NCI-H1694 (cell line): Measurements from ENCODE around the gene ROR2.

Experiments
- DNase-seq: peaks from one replicate; lab custom pipeline; 2025; lab: John Stamatoyannopoulos, UW

ROR2 gene

DNA sequence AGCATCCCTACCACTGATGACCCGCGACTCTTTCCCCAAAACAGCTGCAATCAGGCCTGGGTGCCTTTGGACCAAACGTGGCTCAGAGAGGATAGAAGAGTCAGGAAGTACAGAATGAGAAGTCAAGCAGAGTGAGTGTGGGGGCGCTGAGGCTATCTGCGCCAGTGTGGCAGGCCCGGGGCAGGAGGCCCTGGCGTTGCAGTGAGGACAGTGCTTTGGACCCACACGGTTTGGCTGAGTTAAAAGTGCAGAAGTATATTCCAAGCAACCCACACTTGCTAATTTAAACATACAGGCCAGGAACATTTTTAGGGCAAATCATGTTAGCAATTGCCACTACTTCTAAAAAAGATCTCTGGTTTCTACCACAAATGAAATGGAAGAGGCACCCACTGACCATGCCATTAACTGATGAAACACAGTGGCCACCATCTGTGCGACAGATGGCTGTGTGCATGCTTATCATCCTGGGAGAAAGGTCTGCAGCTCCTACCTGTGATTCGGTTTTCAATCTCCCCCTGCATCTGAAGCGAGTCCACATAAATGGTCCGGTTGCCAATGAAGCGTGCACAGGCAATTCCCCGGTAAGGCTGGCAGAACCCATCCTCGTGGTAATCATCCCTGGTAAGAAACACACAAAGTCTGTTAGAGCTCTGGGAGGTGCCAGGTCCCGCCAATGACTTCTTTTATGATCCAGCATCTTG lies 213.0 kb downstream of the ROR2 start:
- no peak for DNase-seq

DNA sequence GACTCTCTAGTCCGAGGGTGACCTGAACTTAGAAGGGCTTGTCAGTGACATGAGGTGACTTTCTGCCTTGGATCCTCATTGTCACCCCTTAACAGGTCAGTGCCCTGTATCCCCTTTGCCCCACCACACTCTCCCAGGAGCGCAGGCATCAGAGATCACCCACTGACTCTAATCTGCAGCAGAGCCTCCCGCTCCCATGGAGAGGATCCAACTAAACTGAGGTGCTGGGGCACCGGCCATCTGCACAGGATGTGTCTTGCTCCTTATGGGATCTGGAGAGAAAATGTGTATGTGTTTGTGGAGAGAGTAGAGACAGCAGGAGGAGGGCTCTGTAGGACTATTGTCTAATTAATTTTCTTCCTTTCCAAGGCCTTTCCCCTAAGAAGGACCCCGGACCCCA lies 213.7 kb downstream of the ROR2 start:
- DNase-seq, result no peak

DNA sequence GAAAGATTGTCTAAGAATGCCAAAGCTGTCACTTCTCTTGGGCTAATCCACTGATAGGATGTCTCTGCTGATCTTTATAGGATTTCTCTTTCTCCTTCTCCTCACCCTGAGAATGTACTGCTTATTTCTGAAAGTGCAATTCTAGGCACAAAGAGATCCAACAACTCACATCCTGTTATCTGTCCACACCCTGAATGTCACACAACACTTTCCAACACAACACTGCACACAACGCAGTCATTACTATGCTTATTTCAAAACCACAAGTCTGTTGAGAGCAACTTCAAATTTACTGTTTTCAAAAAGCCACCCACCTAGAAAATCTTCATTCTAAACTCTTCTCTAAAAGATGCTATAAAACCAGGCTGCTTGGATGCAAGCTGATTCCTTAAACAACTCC lies 215.0 kb downstream of the ROR2 start:
- DNase-seq, result no peak

DNA sequence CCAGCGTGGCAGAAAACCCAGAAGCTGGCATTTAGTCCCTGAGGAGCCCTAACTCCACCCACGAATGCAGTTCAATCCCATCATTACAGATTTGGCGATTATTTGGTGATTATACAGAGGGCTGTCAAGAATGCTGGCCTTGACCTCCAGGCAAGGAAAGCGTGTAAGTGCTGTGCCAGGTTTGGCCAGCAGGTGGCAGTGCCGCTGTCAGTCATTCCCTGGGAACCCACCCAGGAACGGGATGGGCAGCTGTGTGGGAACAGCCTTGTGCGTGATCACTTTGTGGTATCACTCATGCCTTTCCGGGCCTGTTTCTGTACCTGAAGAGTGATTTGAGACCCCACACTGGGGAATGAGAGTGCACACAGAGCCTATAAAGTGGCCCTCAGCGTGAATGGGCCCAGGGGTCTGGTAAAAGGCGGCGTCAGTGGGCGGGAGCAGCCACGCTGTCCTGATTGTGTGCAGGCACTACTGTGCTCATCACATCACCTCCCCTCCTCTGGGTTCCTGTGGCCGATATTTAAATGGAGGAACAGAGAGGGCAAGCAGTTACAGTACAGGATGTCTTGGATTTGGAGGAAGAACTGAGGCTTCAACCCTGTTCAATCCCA lies 215.6 kb downstream of the ROR2 start:
- DNase-seq, result peak; percentile 24

DNA sequence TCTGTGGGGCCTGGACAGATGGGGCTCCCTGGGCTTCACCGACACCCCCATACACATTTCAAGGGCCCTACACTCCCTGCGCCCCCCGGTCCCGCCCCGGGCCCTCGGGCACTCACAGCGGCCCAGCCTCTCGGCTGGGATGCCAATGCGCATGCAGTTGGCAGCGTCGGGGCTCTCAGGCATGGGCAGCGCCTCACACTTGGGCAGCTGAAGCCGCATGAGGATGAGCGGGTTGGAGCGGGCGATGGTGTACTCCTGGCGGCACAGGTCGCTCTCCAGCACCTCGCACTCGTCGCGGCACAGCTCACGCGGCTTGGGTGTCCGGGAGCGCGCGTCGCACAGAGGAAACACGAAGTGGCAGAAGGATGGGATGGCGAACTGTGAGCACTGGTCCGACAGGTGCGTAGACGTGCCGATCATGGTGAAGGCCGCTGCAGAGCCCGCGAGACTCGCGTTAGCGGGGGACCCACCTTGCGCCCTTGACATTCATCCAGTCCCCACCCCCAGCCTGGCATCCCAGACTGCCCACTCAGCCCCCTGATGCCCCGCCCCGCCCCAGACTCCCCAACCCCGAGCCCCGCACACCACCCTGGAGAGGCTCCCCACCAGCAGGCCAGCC lies 216.9 kb downstream of the ROR2 start:
- DNase-seq, result no peak

DNA sequence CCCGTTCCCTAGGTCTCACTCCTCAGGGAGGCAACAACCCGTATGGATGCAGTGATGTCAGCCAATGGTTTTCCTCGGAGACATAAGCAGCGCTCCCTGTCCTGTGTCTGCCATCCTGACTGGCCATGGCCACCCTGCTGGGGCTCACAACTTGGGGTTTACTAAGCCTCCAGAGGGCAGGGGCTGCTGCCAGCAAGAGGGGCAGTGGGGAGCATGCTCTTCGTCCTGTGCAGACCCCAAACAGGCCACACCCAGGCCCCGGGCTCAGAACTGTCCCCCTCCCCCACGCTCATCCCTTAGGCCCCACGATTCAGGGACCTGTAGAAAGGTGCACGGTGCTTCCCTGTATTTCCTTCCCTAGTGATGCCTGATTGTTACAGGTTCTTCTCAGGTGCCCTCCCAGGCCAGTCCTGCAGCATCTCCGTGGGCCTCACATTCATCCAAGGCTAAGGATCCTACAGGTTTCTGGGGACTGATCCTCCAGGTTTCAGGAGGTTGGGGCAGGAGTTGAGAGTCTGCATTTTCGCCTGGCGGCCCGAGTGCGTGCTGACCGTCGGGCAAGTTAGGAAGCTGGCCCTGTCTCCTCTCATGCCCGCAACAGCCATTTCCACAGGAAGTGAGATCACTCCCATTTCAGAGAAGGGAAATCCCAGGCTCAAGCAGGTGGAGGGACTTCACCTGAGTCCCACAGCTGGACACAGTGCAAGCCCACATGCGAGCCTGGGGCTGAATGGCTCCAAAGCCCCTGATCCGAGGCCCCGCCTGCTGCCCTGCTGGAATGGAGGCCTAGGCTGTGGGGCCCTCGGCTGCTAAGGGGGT lies 217.6 kb downstream of the ROR2 start:
- no peak for DNase-seq

DNA sequence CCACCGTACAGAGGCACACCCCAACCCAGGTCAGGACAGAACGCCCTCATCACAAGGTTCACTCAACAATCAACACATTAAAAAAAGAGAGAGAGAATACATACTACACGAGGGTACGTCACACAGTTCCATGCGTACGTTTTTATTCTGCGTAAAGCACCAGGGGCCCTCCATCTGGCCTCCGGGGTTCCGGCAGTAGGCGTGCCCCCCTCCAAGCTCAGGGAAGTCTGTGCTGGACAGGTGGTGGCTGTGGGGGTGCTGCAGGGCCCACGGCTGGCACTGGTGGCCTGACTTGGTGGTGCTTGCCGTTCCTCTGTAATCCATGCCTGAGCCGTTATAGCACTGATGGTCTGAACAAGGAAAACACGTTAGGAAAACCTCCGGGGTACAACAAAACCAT lies 219.2 kb downstream of the ROR2 start:
- DNase-seq, result no peak

DNA sequence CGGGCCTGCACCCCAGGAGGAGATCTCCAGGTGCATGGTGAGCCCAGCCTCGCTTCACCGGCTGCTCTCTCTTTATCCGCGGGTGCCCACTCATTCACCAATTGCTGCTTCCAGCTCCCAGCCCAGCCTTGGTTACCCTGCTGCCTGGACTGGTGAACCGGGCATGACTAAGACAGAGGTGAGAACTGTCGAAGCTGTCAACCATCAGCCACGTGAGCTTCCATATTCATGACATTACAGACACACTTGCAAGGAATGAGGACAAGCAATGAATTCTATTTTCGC lies 220.5 kb downstream of the ROR2 start:
- DNase-seq, result no peak

DNA sequence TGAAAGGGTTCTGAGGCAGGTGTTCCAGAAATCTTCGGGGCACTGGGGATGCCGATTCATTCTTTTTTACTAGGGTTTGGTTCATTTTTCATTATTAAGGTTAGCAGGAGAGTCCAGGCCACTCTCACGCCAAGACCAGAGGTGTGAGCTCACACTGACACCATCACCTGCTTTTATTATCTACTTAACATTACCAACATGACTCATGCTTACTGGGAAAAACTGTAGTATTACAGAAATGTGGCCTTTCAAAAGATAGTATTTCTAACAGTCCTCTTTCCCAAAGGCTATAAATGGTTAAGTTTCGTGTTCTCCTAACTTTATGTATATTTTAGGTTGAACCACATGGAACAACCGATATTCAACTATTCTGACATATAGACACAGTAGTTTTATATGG lies 222.1 kb downstream of the ROR2 start:
- no peak for DNase-seq

DNA sequence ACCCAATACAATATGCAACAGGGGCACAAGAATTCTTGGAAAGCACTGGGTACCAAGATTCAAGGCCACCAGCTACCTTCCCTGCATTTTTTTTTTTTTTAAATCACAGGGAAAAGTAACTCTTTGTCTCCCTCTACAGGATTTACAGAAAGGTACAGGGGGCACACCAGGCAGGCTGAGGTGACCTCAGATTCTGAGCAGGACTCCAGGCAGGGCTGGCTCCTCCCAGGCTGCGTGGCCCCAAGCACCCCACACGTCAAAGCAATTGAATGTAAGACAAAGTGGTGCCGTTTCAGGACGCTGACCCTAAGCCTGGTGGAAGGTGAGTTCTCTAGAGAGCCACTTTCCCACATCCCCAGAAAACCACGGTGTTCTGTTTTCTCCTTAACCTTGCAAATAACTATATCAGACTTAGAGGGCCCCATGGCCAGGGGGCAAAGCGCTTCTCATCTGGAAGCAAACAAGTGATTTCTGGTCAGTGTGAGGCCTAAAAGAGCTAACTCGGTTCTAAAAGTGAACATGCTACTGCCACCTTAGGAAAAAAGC lies 222.6 kb downstream of the ROR2 start:
- DNase-seq, result peak; percentile 12

DNA sequence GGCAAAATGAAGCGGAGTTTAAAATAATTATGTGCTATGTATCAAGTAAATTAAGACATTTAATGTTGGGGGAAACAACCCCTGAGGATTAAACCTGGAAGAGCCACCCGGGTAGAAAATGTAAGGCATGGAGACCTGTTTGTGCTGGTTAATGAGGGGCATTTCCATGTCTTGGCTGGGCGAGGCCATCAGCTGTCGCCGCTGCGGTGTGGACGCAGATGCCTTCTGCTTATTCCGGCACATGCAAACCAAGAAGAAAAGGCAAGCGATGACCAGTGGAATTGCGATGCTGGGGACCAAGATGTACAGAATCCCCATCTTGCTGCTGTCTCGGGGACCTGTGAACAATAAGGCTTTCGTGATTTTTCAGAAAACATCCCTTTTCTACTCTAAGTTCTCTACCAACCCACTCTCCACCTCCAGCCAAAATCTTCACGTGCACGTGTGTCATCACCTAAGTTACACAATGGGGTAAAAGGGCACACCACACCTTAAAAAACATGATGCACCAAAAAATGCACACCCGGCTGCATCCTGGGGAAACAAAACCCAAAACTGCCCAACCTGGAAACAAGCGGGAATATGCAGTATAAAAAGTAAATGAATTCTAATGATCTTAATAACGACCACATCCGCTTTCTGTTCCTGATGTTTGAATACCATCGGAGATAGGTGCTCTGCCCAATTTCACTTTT lies 223.5 kb downstream of the ROR2 start:
- no peak for DNase-seq

DNA sequence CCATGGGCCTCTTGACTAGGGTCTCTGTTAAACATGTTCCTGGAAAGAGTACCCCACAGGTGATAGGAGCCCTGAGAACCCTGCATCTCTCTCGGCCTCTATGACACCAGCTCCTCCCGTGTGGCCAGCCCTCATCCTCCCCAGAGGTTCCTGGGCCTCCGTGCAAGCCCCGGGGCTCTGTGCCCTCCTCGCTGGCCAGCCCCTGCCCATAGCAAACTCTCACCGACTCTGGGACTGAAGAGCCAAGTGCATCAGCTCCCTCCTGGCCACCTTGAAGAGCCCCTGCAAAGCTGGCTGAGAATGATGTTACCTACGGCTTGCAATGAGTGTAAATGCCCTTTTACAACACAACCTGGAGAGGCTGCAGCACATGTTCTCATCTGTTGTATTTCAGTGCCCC lies 224.4 kb downstream of the ROR2 start:
- DNase-seq, result no peak

DNA sequence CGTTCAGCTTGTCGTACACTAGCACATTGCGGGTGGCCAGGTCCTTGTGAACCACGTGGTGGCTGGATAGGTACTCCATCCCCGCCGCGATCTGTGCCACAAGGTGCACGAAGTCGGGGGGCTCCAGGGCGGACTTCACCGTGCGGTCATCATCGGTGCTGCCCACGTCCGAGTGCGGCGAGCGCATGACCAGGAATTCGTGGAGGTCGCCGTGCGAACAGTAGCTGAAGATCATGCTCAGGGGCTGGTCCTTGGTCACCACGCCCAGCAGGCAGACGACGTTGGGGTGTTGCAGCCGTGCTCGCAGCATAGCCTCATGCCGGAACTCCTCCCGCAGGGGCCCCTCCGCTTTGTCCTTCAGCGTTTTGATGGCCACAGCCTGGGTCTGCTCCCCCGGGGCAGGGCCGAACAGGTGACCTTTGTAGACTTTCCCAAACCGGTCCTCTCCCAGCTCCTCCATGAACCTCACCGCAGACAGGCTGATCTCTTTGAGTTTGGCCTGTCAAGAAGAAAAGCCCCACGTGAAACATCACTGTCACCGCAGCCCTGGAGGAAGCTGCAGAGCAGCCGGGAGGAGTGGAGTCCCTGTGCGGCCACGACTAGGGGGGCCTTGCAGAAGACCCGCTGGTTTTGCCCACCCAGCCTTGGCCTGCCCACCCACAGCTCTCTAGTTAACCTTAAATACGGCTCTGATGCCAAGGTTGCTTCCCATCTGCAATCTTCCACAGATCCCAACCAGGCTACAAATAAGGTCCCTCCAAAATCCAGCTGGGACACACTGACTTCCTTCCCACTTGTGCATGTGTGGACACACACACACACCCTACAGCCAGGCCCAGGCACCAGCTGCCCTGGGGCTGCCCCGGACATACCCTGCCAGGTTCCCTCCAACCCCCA lies 225.2 kb downstream of the ROR2 start:
- no peak for DNase-seq

DNA sequence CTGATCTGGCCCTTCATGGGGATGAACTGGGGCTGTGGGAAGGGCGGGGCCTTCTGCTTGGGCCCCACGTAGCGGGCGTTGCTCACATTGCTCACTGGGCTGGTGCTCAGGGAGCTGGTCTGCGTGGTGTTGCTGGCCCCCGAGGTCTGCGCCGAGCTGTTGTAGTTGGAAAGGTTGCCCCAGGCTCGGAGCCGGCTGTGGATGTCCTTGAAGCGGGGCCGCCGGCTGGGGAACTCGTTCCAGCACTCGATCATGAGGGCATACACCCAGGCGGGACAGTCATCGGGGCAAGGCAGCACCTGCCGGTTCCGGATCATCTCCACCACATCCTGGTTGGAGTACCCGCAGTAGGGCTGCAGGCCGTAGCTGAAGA lies 226.0 kb downstream of the ROR2 start:
- DNase-seq, result no peak

DNA sequence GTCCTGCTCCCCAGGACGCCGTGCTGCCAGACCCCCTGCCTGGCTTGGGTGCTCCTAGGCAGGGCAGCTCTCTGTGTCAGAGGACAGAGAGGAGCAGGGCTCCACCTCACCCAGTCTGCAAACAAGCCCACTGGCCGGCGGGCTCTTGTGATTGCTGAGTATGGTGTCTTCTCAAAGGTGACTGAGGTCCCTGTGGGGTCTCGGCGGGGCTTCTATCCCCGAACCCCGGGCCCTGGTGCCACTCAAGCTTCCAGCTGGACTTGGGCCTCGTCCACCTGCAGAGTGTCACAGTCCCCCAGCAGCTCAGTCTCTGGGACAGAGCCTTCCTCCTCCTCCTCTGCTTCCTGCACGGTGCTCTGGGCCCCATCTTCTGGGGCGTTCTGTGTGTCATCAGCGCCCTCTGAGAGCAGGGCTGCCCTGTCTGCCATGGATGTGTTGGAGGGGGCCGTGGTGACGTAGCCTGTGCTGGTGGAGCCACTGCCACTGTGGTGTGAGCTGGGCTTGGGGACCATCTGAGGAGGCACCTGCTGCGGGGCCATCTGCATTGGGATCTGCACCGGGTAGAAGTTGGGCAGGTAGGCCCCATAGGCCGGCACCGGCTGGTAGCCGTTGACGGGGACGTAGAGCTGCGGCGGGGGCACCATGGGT lies 226.5 kb downstream of the ROR2 start:
- DNase-seq, result no peak

DNA sequence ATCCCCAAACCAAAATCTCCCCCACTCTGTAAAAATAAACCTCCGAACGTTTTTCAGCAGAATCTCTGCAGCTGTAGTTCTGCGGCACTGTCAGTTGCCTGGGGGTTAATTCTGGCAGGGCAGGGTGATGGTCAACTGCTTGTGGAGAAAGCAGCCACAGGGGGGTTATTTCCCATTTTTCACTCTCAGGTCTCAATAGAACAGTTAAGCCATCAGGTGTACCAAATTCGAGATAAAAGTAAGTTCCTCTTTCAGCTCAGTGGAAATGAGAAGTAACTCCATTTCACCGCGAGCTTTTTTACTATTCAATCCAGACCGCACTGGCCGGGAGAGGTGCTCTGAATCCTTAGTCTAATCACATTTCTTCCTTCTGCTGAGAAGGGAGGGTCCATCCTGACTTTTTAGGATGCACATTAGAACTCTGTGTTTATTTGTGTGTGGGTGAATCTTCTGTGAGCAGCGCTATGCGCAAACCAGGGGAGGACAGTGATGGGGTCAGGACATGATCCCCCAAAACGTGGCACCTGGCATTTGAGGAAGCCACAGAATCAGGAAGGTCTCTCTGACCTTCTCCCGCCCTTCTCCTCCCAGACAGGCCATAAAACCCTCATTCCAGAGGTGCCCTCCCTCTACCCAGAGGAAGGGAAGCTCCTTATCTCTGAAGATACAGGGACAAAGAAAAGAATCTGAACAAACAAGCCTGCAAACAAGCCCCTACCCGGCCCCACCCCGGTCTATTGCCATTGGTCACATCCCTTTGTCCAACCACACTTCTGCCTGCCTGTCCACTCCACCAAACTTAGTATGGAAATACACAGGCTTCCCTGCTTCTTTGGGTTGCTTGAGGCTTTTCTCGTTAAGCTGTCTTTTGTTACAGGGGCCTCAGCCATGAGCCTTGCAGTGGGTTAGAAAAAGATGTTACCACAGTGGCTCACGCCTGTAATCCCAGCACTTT lies 229.0 kb downstream of the ROR2 start:
- DNase-seq, result no peak

DNA sequence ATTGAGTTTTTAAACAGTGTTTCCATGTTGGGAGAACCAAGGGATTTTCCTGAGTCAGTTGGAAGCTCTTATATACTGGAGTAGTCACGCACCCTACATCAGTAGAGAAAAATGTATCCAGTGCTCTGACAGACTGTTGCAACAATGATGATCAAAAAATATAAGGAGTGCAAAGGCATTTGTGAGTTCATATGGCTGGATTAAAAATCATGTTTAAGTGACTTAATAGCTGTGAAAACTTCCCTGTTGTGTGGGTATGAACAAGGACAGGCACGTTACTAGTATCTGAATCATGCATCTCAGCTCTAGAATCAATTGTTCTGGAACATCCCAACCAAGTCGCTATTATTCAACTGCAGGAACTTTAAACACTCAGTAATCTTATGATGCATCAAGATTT lies 229.7 kb downstream of the ROR2 start:
- no peak for DNase-seq

DNA sequence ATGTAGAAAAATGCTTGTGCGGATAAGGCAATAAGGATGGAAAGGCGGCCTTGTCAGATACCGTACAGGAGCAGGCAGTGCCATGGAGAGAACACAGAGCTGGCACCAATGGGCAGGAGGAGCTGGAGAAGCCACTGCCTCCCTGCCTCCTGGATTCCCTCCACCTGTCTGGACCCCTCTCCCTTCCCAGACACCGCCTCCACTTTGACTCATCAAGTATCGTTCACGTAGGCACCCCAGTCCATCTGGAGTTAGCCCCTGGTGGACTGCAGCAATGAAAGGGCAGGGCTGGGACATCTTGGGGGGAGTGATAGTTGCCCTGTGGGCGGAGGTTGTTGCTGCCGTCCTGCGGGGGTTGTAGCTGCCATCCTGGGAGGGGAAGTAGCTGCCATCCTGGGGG lies 232.0 kb downstream of the ROR2 start:
- no peak for DNase-seq

DNA sequence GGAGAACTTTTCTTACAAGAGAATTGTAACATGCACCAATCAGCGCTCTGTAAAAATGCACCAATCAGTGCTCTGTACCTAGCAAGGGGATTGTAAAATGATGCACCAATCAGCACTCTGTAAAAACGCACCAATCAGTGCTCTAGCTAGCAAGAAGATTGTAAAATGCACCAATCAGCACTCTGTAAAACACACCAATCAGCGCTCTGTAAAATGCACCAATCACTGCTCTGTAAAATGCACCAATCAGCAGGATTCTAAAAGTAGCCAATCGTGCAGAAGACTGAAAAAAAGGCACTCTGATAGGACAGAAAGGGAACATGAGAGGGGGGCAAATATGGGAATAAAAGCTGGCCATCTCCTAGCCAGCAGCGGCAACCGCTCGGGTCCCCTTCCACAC lies 233.2 kb downstream of the ROR2 start:
- DNase-seq, result no peak

DNA sequence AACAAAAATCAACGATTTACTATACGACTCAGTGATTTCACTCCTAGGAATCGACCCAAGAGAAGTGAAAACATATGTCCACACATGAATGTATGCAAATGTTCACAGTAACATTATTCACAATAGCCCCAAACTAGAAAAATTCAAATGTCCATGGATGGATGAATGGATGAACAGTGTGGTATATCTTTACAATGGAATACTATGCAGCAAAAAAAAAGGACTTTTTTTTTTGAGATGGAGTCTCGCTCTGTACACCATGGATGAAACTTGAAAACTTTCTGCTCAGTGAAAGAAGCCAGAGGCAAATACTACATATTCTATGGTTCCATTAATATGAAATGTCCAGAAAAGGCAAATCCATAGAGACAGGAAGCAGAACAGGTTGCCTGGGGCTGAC lies 233.8 kb downstream of the ROR2 start:
- no peak for DNase-seq
